NOMO-1 (cell line): ENCODE data around the gene FCRL4.
A peak's percentile ranks its signal among the peaks of the same experiment; 100 is the strongest.
"Not testable (repeated sequence)": the region's sequence is repeated elsewhere in the genome, so short reads cannot be mapped to it uniquely, and the experiment has no call there.

ENCODE experiments used
- DNase-seq, 2 experiments: peaks; one replicate each; lab custom pipeline; 2025; ENCODE audit not compliant: unreplicated experiment in 2 of 2; lab: John Stamatoyannopoulos, UW

Gene FCRL4

DNA sequence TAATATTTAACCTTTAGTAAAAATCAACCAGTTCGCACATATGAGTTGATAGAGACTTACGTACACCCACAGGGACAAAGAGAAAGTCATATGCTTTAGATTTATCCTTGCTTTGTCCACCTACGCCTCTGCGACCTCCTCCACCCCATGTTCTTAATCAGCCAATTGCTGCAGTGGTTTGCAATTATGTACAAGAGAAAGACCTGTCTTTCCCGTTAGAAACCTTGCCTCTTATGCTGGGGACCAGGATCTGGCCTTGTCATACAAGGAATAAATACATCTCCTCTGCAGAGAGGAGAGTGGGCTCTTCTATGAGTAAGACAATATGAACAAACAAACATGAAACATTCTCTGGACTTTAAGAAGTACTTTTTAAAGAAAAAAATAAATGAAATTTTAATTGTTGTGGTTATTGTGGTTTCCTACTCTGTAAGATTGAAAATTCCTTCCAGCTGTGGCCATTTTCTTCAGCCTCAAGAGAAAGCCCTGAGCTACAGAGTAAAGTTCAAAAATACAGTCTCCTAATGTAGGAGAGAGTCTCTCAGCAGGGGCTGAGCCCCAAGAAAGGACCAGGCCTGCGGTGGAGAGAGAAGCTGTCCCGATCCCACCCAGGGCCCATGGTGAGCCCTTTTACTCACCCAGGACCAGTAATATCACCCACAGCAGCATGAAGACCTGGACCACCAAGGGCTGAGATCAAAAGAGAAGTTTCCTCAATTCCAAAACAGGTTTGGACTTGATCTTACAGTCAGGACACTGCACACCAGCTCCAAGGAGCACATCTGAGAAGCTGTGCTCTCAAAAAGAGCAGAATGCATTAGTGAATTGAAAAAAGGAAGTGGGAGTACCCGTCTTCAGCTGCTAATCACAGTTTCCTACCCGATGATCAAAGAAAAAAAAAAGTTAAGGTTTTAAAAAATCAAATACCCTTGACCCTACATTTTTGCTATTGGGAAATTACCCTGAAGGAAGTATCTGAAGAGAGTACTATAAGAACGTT lies 45.9 kb downstream of the FCRL4 start, which contains the start of gene FCRL5:
FCRL5 (minus strand) TSS at position 822 of the 1,000 bp plus-strand sequence; CDS start at position 669, 153 bp downstream.
- peak in 1 of 2 experiments; percentile 60 for DNase-seq

DNA sequence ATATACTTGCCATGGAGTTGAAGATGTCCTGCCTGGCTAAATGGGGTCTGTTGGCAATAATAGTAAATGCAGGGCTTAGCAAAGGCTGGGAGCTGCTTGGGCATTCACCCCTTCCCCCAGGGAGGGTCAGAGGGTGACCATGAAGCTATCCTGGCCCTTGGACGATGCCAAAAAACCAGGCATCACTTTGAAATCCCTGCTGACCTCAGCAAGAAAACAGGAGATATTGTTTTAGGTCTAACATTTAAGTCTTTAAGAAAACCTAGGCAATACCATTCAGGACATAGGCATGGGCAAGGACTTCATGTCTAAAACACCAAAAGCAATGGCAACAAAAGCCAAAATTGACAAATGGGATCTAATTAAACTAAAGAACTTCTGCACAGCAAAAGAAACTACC lies 49.8 kb downstream of the FCRL4 start:
- not testable (repeated sequence) for DNase-seq

DNA sequence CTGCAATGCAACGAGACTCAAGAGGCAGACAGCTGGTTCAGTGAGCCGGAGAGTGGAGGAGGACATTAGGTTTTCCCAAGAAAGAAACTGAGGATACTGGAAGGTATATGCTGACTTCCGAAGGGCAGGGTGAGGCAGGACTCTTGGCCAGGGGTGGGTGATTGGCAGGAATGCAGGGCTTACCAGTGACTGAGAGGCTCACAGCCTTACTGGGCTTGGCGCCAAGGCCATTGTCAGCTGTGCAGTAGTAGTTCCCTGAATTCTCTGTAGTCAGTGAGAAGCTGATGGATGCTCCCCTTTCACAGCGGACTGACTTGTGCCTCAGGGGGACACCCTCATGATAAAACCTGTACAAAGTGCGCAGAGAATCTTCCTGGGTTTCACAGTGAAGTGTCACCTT lies 55.2 kb downstream of the FCRL4 start:
- no peak for DNase-seq

- no peak for DNase-seq
These were observed 57.0 kb downstream of the FCRL4 start for GRCh38 chr1:157540852-157541251.

GRCh38 chr1:157540160-157540748 lies 57.6 kb downstream of the FCRL4 start:
- DNase-seq: no peak

GRCh38 chr1:157539568-157539967 lies 58.3 kb downstream of the FCRL4 start:
- DNase-seq: no peak

DNA sequence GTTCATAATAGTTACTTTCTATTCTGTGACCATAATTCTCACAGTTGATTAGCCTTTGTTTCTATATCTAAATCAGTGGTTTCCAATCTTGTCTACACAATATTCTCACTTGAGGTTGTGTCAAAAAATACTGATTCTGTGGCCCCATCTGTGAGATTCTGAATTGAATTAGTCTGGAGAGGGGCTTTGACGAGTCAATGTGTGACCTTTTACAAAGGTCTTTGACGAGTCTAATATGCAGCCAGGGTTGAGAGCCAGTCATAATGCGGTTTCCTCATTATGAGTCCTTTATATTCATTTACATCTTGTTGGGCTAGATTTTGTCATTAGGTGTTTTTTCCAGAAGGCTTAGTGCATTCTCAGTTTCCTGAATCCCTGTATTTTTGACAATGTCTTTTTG lies 65.3 kb downstream of the FCRL4 start:
- no peak for DNase-seq

DNA sequence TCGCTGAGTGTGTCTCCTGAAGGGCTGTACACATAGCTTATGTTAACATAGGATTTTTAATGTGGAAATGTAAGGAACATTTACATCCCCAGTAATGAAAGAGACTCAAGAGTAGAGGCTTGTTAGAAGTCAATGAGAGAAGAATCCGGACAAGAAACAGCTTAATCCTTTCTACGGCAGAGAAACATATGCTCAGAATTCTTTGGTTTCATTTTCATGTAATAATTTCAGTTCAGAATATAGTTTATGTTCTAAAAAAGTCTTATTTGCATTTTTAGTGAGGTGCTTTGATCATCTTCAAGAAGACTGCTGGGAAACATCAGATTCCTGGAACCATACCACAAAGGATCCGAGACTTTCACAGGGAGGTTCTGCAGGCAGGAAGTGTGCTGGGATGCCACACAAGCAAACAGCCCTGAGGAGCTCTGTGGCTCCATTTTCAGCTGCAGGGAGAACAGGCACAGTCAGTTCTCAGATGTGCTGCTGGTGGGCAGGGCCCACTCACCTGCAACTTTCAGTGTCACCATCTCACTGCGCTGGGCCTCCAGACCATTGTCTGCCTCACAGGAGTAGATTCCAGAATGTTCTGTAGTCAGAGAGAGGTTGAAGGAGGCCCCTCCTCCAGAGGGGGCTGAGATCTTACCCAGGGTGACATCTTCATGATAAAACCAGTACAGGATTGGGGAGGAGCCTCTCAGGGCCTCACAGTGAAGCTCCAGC lies 74.0 kb downstream of the FCRL4 start:
- no peak for DNase-seq
